H1 (cell line): ENCODE data around the gene TBK1. TPM values are rescaled to one million over a fixed set of nuclear protein-coding genes. Genes with fewer than 3 reads are reported as not detected.

Source experiments
- CTCF ChIA-PET: fragments of 300-600 bp; sonication (Branson Sonifier 250); formaldehyde crosslinking; loops from one replicate; lab custom pipeline; 2021; ENCODE audit not compliant: partially characterized antibody; lab: Charles Lee
- POLR2A ChIA-PET: fragments of 300-600 bp; sonication (Branson Sonifier 250); formaldehyde crosslinking; loops from one replicate; lab custom pipeline; 2021; ENCODE audit warnings: inconsistent platforms; ENCODE audit not compliant: partially characterized antibody; lab: Charles Lee
- DNase-seq, 2 experiments: peaks; one replicate each; pipeline versions ENCODE4 v3.0.0 to v3.0.0-alpha.2; 2010 to 2022; ENCODE audit warnings: low spot score in 2 of 2, low read depth in 1 of 2, mixed read lengths in 1 of 2
- FAIRE-seq: peaks from 2 replicates; lab custom pipeline; 2011; peaks lifted over from hg19 to GRCh38; lab: Jason Lieb, UNC
- H2AFZ ChIP-seq: 2 replicates; pipeline ENCODE4 v1.8.1; 2012; ENCODE audit warnings: low read length, inconsistent platforms
- H2AK5ac ChIP-seq: 2 replicates; pipeline ENCODE4 v1.6.1; 2013; ENCODE audit warnings: low read depth, low read length
- H2BK120ac ChIP-seq: replicated peaks from 2 replicates; pipeline ENCODE3; 2013; ENCODE audit warnings: low read depth, low read length, inconsistent platforms
- H2BK12ac ChIP-seq: 2 replicates; pipeline ENCODE4 v1.6.1; 2013; ENCODE audit warnings: low read depth, low read length
- H2BK15ac ChIP-seq: 2 replicates; pipeline ENCODE4 v1.6.1; 2013; ENCODE audit warnings: low read length
- H2BK20ac ChIP-seq: 2 replicates; pipeline ENCODE4 v1.6.1; 2013; ENCODE audit warnings: low read length
- H2BK5ac ChIP-seq: 2 replicates; pipeline ENCODE4 v1.6.1; 2013; ENCODE audit warnings: low read depth, low read length
- H3K14ac ChIP-seq: 2 replicates; pipeline ENCODE4 v1.6.1; 2013; ENCODE audit warnings: inconsistent platforms; ENCODE audit not compliant: insufficient read length
- H3K18ac ChIP-seq: 2 replicates; pipeline ENCODE4 v1.6.1; 2013; ENCODE audit warnings: low read length; ENCODE audit errors: extremely low read depth
- H3K23ac ChIP-seq: 2 replicates; pipeline ENCODE4 v1.6.1; 2013; ENCODE audit warnings: inconsistent platforms; ENCODE audit not compliant: insufficient read length
- H3K23me2 ChIP-seq: 2 replicates; pipeline ENCODE4 v1.6.1; 2013; ENCODE audit warnings: low read depth, low read length
- H3K27ac ChIP-seq: 2 replicates; pipeline ENCODE4 v1.6.1; 2011; ENCODE audit warnings: low read depth, low read length, inconsistent platforms
- H3K27me3 ChIP-seq, 4 experiments: replicated peaks in 1 of 4; 1 replicate in 1 of 4; 2 replicates in 3 of 4; pipeline versions ENCODE4 v1.6.1 to v1.8.1; 2011 to 2013; ENCODE audit warnings: low read length in 3 of 4, mild to moderate bottlenecking in 3 of 4, inconsistent platforms in 2 of 4, mixed read lengths in 2 of 4, moderate library complexity in 1 of 4; ENCODE audit not compliant: control insufficient read depth in 3 of 4, insufficient read depth in 3 of 4; ENCODE audit errors: extremely low read depth in 1 of 4
- H3K36me3 ChIP-seq, 4 experiments: 2 replicates each; pipeline versions ENCODE4 v1.6.1 to v1.8.1; 2011 to 2013; ENCODE audit warnings: mild to moderate bottlenecking in 4 of 4, low read length in 3 of 4, moderate library complexity in 2 of 4, control low read depth in 1 of 4, inconsistent platforms in 1 of 4; ENCODE audit not compliant: insufficient read depth in 4 of 4, control insufficient read depth in 2 of 4
- H3K4ac ChIP-seq: replicated peaks from 2 replicates; pipeline ENCODE3; 2013; ENCODE audit warnings: low read length, low read depth, mixed read lengths, inconsistent platforms; ENCODE audit not compliant: insufficient read length
- H3K4me1 ChIP-seq, 4 experiments: replicated peaks in 1 of 4; 1 replicate in 1 of 4; 2 replicates in 3 of 4; pipeline versions ENCODE4 v1.6.1 to v1.8.1; 2011 to 2013; ENCODE audit warnings: low read length in 3 of 4, inconsistent platforms in 2 of 4, mixed read lengths in 1 of 4; ENCODE audit not compliant: insufficient read depth in 4 of 4, control insufficient read depth in 3 of 4
- H3K4me2 ChIP-seq, 2 experiments: 2 replicates each; pipeline versions ENCODE4 v1.6.1 to v1.8.1; 2011 to 2013; ENCODE audit warnings: low read depth in 2 of 2, low read length in 2 of 2, control low read depth in 1 of 2, inconsistent platforms in 1 of 2, mild to moderate bottlenecking in 1 of 2; ENCODE audit not compliant: insufficient read depth in 1 of 2
- H3K4me3 ChIP-seq, 4 experiments: fragments of 200-600, 300-600 bp in 1 of 4; sonication (generic), shearing (Covaris generic), sonication (Bioruptor Twin) in 1 of 4; 2 replicates each; pipeline versions ENCODE4 v1.5.1 to v1.8.1; 2011 to 2016; ENCODE audit warnings: low read length in 4 of 4, low read depth in 3 of 4, control low read depth in 2 of 4, inconsistent platforms in 2 of 4, mild to moderate bottlenecking in 2 of 4, mixed read lengths in 1 of 4, moderate library complexity in 1 of 4; ENCODE audit not compliant: insufficient read depth in 2 of 4; ENCODE audit errors: extremely low read depth in 1 of 4
- H3K56ac ChIP-seq: replicated peaks from 2 replicates; pipeline ENCODE3; 2013; ENCODE audit warnings: low read depth, mild to moderate bottlenecking, mixed read lengths, low read length, inconsistent platforms; ENCODE audit not compliant: insufficient read length
- H3K79me1 ChIP-seq: 2 replicates; pipeline ENCODE4 v1.6.1; 2013; ENCODE audit warnings: low read depth, low read length, control low read depth
- H3K79me2 ChIP-seq, 2 experiments: 2 replicates each; pipeline versions ENCODE4 v1.6.1 to v1.8.1; 2012 to 2013; ENCODE audit warnings: low read length in 2 of 2, mild to moderate bottlenecking in 2 of 2, inconsistent platforms in 1 of 2; ENCODE audit not compliant: insufficient read depth in 2 of 2, control insufficient read depth in 1 of 2
- H3K9ac ChIP-seq, 4 experiments: replicated peaks in 1 of 4; 1 replicate in 1 of 4; 2 replicates in 3 of 4; pipeline versions ENCODE4 v1.6.1 to v1.8.1; 2011 to 2013; ENCODE audit warnings: low read depth in 3 of 4, low read length in 3 of 4, control low read depth in 2 of 4, mild to moderate bottlenecking in 2 of 4, moderate library complexity in 2 of 4, inconsistent platforms in 1 of 4; ENCODE audit errors: extremely low read depth in 1 of 4
- H3K9me3 ChIP-seq, 2 experiments: 2 replicates each; pipeline versions ENCODE4 v1.6.1 to v1.8.1; 2012 to 2013; ENCODE audit warnings: mild to moderate bottlenecking in 2 of 2, moderate library complexity in 2 of 2, control low read depth in 1 of 2, inconsistent platforms in 1 of 2, low read depth in 1 of 2, low read length in 1 of 2, mixed read lengths in 1 of 2; ENCODE audit not compliant: insufficient read depth in 2 of 2
- H4K20me1 ChIP-seq, 2 experiments: replicated peaks in 1 of 2; 2 replicates each; pipeline versions ENCODE3 to v1.8.1; 2011 to 2013; ENCODE audit warnings: inconsistent platforms in 2 of 2, low read length in 2 of 2, mild to moderate bottlenecking in 1 of 2; ENCODE audit not compliant: insufficient read depth in 2 of 2, control insufficient read depth in 1 of 2
- H4K5ac ChIP-seq: 2 replicates; pipeline ENCODE4 v1.6.1; 2013; ENCODE audit warnings: low read length, low read depth, mixed read lengths, inconsistent platforms; ENCODE audit not compliant: insufficient read length
- H4K8ac ChIP-seq: 2 replicates; pipeline ENCODE4 v1.8.0; 2013; ENCODE audit warnings: mild to moderate bottlenecking, moderate library complexity, low read length, inconsistent platforms; ENCODE audit not compliant: insufficient read depth; ENCODE audit errors: extremely low read depth
- H4K91ac ChIP-seq: replicated peaks from 2 replicates; pipeline ENCODE3; 2013; ENCODE audit warnings: low read length, mixed read lengths, inconsistent platforms; ENCODE audit not compliant: insufficient read length
- BCL11A ChIP-seq, 2 experiments: IDR thresholded peaks; one replicate each; pipeline ENCODE4 v1.6.1; 2011; ENCODE audit warnings: low read depth in 2 of 2, low read length in 2 of 2, mild to moderate bottlenecking in 2 of 2
- CBX5 ChIP-seq: fragments of 300-800, 300-1000 bp; sonication (generic); IDR thresholded peaks from 2 replicates; pipeline ENCODE4 v1.7.1; 2016; ENCODE audit warnings: antibody characterized with exemption, low read length, low read depth
- GTF2F1 ChIP-seq: IDR thresholded peaks from 2 replicates; pipeline ENCODE4 v1.6.1; 2012; ENCODE audit warnings: low read depth, low read length, improper control_type of control experiment, borderline replicate concordance
- HDAC6 ChIP-seq: IDR thresholded peaks from one replicate; pipeline ENCODE4 v1.7.1; 2012; ENCODE audit warnings: low read depth, mild to moderate bottlenecking, inconsistent platforms, low read length, moderate library complexity
- MAX ChIP-seq: IDR thresholded peaks from 2 replicates; pipeline ENCODE4 v1.6.1; 2012; ENCODE audit warnings: inconsistent platforms
- POLR2AphosphoS5 ChIP-seq: IDR thresholded peaks from 2 replicates; pipeline ENCODE4 v1.6.1; 2011; ENCODE audit warnings: low read depth, low read length
- RFX5 ChIP-seq: IDR thresholded peaks from 2 replicates; pipeline ENCODE4 v1.6.1; 2011; ENCODE audit warnings: low read depth, low read length, improper control_type of control experiment, borderline replicate concordance
- RNF2 ChIP-seq: fragments of 200-900, 300-1000 bp; sonication (generic); IDR thresholded peaks from 2 replicates; pipeline ENCODE4 v1.7.1; 2016; ENCODE audit warnings: borderline replicate concordance, low read depth, mild to moderate bottlenecking, antibody characterized with exemption, low read length; ENCODE audit not compliant: poor library complexity, severe bottlenecking; ENCODE audit errors: missing control alignments
- SRF ChIP-seq: IDR thresholded peaks from 2 replicates; pipeline ENCODE4 v1.6.1; 2011; ENCODE audit warnings: mild to moderate bottlenecking, low read depth, low read length, moderate library complexity
- SUZ12 ChIP-seq: fragments of 200-600 bp; sonication (generic); IDR thresholded peaks from 2 replicates; pipeline ENCODE4 v1.6.1; 2012; ENCODE audit warnings: mild to moderate bottlenecking, inconsistent platforms, low read length, moderate library complexity, mixed read lengths
- ZNF274 ChIP-seq: IDR thresholded peaks from 2 replicates; pipeline ENCODE4 v1.7.0; 2012; ENCODE audit warnings: low read length, borderline replicate concordance; ENCODE audit errors: extremely low read depth
- WGBS, 2 experiments: shearing (Covaris generic) in 1 of 2; methylation state at CpG; one replicate each; pipeline versions ENCODE4 v1.1.6 to v1.1.7; 2013 to 2015; ENCODE audit warnings: low lambda C conversion rate in 2 of 2, mixed read lengths in 2 of 2, inconsistent platforms in 1 of 2, low coverage in 1 of 2, missing lambda C conversion rate in 1 of 2; ENCODE audit not compliant: insufficient replicate concordance in 2 of 2, insufficient coverage in 1 of 2, insufficient read length in 1 of 2; ENCODE audit errors: extremely low coverage in 1 of 2, missing lambda C conversion rate in 1 of 2; 5-methylcytosine and 5-hydroxymethylcytosine counted together
- polyA plus RNA-seq, 7 experiments: library from polyadenylated mRNA; depleted of rRNA in 3 of 7; stranded (reverse) in 5 of 7; unstranded in 2 of 7; fragments of >200 nt in 5 of 7; fragments of 200-250 nt in 2 of 7; gene quantifications; 1 replicate in 5 of 7; 2 replicates in 1 of 7; 4 replicates in 1 of 7; pipeline versions ENCODE4 v1.2.1 to v1.2.3, GENCODE V29; 2011 to 2013; ENCODE audit warnings: missing spikeins in 2 of 7, mixed read lengths in 2 of 7
- total RNA-seq: library from RNA; stranded (reverse); fragmentation: NEBNext Ultra II Directional; extraction: Animal tissue kit (Norgen Biotek cat#: 25700); gene quantifications from 2 replicates; pipeline ENCODE4 v1.2.1, GENCODE V29; 2021
- TF ChIP-seq, protein P1 (sequence below): IDR thresholded peaks from 2 replicates; pipeline ENCODE4 v1.6.1; 2011; ENCODE audit warnings: low read length, improper control_type of control experiment

Gene TBK1
- total and polyA plus RNA-seq, 2 of the 8 experiments (the other 6 are each of a cell fraction or from before 2014, with no cell fraction given), result 5.3 to 20.4 TPM

DNA sequence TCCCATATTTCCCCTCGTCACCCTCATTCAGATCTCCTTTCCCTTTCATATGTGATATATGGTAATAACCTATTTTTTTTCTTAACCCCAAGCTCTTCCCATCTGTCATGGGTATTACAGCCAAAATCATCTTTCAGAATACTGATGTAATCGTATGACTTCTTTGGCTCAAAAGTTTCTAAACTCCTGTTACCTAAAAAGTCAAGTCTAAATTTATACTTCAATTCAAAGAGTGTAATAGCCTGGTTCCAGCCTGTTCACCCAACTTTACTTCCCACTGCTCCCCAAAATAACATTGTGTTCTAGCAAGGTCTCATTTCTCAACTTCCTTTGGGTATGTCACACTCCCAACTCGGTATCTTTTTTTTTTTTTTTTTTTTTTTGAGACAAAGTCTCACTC, 48.5 kb downstream of the TBK1 start:
- H2BK12ac ChIP-seq, result no peak overlapping the region
- ChIA-PET CTCF (interaction anchor here (1.2 kb wide), 1 partner anchor 225 kb away, joined by 3 read pairs; no protein-coding TSS in a partner anchor), POLR2A (no interaction called here)
- no peaks in the 10 kb centered on the region for H3K79me1 ChIP-seq
- DNase-seq (no peak), FAIRE-seq (no peak)
- no peak overlapping the region for H4K5ac ChIP-seq
- no peaks in the 10 kb centered on the region for H3K4me1 ChIP-seq
- 88 to 100% methylated on average over 1 to 3 of the region's 3 CpGs for WGBS, 2 experiments
- no peak overlapping the region for H3K9ac ChIP-seq
- no peak overlapping the region for H3K4ac ChIP-seq
- no peak overlapping the region for H3K27ac ChIP-seq
- no peaks in the 10 kb centered on the region for H3K23me2 ChIP-seq
- no peak overlapping the region for H3K4me3 ChIP-seq
- H3K56ac ChIP-seq, result no peak overlapping the region
- no peak overlapping the region for H2BK15ac ChIP-seq
- no peak overlapping the region for H2AFZ ChIP-seq
- H3K4me2 ChIP-seq, result no peak overlapping the region
- peaks cover 2 to 45% (median 17%) of the 10 kb centered on the region in 4 experiments; a peak in 6 of 8 replicates for H3K36me3 ChIP-seq
- H3K9me3 ChIP-seq, result no peaks in the 10 kb centered on the region
- H3K79me2 ChIP-seq, result no peaks in the 10 kb centered on the region
- no peak overlapping the region for H3K18ac ChIP-seq
- H3K23ac ChIP-seq, result no peak overlapping the region
- H3K14ac ChIP-seq, result no peak overlapping the region
- H3K27me3 ChIP-seq, result no peaks in the 10 kb centered on the region
- no peak overlapping the region for H2BK20ac ChIP-seq
- H4K91ac ChIP-seq, result no peak overlapping the region
- no peak overlapping the region for H2BK5ac ChIP-seq
- no peak overlapping the region for H2AK5ac ChIP-seq
- H2BK120ac ChIP-seq, result no peak overlapping the region
- no peak overlapping the region for H4K8ac ChIP-seq
- H4K20me1 ChIP-seq, result no peaks in the 10 kb centered on the region
- TF ChIP-seq POLR2AphosphoS5 (no peak), ZNF274 (no peak), SUZ12 (no peak), RNF2 (no peak), HDAC6 (no peak), MAX (no peak), GTF2F1 (no peak), BCL11A (IDR thresholded peaks at IDR 0.05; ENCODE audit: low read depth in 2 of 2, low read length in 2 of 2) (no peak), SRF (no peak), RFX5 (no peak), CBX5 (no peak)
- TF ChIP-seq, protein P1, sequence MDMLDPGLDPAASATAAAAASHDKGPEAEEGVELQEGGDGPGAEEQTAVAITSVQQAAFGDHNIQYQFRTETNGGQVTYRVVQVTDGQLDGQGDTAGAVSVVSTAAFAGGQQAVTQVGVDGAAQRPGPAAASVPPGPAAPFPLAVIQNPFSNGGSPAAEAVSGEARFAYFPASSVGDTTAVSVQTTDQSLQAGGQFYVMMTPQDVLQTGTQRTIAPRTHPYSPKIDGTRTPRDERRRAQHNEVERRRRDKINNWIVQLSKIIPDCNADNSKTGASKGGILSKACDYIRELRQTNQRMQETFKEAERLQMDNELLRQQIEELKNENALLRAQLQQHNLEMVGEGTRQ, result no peak
